HG02610 (cell line): ENCODE results near the gene FN1.
"Not testable (repeated sequence)": the region's sequence is repeated elsewhere in the genome, so short reads cannot be mapped to it uniquely, and the experiment has no call there.

ENCODE experiments used
- ATAC-seq: cut with Tn5 transposase; IDR thresholded peaks from one replicate; pipeline ENCODE4 v1.9.1; 2021; ENCODE audit warnings: mild to moderate bottlenecking, moderate library complexity; ENCODE audit not compliant: unreplicated experiment

The FN1 gene

DNA sequence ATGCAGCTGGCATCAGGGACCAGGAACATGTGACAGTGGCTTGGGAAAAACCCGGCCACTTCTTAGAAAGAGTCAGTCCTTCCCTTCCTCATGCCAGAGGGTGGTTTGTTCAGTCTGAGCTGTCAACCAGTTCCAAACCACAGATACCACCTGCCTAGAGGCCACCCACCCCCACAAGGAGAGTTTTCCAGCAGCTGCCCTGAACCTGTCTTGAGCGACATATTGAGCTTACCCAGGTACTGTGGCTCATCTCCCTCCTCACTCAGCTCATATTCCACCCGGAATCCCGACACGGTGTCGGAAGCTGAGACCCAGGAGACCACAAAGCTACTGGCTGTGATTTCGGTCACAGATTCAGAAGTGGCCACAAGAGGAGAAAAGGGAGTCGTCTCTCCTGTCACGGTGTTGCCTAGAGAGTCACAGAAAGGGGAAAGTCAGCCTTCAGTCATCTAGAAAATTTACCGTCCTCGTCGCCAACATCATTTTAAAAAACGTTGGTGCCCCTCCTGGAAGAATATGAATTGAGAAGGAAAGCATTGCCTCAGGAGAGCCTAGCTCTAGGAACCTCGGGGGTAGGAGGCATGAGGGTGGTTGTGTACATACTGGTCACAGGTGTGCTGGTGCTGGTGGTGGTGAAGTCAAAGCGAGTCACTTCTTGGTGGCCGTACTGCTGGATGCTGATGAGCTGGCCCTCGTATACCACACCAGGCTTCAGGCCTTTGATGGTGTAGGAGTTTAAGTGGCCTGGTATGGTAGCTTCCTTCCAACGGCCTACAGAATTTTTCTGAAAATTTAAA, 26.3 kb downstream of the FN1 start:
- no peak for ATAC-seq

DNA sequence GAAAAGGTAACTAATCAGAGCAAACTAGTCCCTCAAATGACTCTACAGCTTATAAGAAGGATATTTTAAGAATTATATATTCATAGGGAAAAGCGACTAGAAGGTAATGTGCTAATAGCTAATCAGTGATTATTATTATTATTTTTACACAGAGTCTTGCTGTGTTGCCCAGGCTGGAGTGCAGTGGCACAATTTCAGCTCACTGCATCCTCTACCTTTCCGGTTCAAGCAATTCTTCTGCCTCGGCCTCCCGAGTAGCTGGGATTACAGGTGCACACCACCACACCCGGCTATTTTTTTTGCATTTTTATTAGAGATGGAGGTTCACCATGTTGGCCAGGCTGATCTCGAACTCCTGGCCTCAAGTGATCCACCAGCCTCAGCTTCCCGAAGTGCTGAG, 27.4 kb downstream of the FN1 start:
- not testable (repeated sequence) for ATAC-seq

DNA sequence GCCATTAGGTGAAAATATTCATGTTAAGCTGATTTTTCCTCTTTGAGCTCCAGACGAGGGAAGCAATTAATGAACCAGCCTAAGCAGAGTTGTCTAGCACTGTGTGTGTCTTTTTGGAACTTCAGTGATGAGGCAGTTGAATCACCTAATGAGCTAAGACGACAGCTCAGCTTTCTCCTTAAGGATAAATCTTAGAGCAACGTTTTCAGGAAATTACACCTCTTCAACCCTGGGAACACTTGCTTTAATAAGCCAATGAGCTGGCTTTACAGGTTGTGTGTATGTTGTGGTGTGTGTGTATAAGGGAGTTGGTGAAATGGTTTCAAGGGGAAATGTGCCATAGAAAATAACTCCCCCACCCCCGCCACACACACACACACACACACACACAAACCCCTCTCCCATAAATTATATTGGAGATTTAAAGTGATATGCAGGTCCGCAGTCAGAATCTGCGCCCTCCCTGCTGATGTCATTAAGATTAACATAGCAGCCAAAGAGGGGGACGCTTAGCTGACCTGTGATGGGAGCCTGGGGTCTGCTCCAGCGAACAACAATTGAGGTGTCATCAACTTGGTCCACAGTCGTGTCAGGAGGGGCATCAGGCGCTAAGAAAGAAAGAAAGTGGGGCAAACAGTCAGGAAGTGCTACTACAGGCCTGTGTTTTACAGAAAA, 28.1 kb downstream of the FN1 start:
- no peak for ATAC-seq

DNA sequence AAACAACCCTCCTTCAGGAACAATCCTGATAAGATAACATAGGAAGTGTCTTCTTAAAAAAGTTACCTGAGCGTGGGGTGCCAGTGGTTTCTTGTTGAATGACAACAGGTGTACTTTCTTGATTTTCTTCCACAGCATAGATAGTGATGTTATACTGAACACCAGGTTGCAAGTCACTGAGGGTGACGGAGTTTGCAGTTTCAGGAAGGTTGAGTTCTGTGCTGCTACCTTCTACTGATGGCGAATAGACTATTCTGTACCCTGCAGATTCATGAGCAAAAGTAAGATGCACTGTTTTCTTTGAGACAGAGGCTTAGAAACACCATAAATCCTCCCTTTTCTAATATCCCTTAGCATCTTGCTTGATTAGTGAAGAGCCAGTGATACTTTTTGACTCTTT, 28.8 kb downstream of the FN1 start:
- ATAC-seq = no peak

DNA sequence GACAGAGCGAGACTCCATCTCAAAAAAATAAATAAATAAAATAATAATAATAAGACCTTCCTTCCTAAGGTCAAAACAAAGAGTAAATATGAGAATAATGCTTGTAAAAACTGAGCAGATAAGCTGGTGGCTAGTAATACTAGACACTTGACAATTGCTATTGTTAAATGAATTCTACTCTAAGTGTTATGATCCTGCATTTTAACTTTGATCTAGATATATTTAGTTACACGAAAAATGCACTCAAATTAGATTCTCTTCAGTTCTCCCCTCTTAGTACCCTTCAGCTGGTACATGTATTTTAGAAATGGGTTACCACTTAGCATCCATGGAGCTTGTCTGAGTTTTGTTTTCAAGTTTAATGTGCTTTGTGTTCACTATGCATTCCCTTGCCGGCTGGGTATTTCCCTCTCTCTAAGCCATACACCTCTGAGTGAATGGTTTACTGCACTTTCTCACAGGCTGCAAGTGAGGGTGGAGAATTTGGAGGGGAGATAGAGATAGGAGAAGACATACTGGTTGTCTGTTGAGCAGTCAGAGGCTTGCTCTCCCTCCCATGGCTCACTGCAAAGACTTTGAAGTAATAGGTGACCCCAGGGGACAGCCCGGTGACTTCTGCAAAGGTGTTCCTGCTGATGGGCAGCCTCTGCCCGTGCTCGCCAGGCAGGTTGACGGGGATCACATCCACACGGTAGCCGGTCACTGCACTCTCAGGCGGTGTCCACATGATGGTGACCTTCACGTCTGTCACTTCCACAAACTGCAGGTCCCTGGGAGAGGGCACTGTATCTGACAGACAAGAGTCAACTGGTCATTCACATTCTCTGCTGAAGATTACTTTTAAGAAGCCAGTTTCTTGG, 29.9 kb downstream of the FN1 start:
- no peak for ATAC-seq

DNA sequence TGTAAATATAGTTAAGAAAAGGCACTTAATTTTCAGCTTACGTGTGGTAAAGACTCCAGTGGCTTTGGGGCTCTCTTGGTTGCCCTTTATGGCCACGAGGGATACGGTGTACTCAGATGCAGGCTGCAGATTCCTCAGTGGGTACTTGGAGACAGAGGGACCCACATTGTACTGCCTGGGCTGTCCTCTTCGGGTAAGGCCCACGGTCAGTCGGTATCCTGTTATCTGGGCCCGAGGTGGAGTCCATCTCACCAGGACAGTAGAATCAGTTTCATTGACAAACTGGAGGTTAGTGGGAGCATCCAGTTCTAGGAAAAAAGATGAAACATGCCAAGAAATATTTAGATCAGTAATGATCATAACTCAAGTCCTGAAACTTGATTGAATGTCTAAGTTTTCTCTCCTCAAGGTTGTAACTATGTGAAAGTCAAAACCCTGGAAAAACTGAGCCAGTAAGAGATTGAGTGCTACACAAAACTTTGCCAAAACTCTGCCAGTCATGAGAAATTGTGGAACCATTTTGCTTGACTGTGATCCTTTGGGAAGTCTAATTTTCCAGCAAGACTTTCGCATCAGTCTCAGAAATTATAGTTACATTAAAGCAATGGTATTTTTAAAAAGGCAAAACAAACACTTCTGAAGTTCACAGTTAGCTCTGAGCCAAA, 31.4 kb downstream of the FN1 start:
- no peak for ATAC-seq

DNA sequence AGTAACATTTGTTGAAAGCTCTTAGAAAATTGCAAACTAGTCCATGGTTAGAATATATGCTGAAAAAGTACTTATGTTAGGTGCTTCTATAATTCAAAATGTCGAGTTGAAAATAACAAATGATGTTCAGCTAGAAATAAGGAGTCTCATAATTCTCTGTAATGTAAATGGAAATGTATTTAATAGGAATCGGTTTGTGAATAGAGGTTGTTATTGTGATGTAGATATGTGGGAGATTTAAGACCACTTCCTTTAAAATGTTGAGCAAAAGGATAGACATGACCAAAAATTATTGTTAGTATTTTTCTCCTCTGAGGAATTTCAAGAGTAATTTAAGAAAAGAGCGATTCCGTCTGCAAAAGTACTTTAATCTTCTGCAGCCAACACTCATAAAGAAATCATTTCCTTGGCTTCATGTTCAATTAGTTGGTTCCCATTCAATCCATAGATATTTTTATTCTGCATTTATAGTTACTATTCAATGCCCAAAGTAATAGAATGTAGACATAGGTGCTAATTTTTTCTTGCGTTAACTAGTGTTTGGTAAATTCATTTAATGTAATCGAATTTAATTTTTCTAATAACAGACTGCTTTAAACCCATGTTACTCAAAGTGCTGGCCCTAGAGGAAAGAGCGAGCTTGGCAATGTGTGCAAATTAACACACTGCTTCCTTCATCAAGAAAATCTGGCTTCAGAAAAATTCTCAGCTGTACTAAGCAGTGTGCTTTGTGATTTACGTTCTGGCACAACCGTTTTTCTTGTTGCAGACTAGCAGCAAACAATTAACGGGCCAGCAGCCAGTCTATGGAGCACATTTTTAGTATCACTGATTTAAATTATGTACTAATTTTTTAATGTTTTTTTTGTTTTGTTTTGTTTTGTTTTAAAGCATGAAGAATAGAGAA, 32.2 kb downstream of the FN1 start:
- ATAC-seq = no peak

DNA sequence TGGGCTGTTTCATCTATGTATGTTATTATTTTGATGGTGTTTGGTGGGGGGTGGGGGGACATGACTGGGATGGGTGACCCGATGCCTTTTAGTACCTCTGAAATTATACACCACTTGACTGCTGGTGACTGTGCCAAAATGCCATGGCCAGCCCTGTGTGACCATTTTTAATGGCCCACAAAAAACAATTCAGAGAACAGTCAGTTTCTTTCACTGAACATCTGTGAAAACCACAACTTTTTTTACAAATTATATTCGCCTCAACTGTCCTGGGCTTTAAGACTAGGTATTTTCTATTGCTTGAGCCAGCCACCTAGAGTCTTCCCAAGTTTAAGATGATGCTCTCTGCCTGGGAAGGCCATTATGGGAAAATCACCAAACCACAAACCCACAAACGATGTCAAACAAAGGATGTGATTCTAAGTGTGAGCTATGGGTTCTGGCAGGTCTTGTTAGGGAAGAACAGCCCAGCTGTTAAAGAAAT, 33.9 kb downstream of the FN1 start:
- ATAC-seq = no peak

DNA sequence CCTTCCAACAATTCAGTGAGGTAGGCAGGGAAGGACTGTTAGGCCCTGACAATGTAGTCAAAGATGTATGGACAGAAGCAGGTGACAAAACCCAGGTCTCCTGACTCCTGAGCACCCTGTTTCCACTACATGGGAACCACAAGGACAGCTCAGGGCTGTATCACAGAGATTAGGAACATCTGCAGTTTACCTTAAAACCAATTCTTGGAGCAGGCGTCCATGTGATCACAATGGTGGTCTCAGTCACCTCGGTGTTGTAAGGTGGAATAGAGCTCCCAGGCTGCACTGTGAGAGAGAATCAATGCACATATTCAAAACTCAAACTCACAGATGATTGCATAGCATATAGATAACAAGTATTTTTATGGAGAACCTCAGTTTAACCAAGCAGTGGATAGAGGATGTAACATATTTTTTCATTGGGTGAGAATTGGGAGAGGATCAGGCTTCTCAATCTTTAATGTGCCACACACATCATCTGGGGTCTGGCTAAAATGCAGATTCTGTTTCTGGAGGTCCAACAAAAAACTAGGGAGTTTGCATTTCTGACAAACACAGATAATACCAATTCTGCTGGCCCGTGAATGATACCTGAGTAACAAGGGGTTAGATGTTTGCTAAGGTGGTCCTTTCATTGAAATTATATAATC, 36.7 kb downstream of the FN1 start:
- ATAC-seq = no peak

DNA sequence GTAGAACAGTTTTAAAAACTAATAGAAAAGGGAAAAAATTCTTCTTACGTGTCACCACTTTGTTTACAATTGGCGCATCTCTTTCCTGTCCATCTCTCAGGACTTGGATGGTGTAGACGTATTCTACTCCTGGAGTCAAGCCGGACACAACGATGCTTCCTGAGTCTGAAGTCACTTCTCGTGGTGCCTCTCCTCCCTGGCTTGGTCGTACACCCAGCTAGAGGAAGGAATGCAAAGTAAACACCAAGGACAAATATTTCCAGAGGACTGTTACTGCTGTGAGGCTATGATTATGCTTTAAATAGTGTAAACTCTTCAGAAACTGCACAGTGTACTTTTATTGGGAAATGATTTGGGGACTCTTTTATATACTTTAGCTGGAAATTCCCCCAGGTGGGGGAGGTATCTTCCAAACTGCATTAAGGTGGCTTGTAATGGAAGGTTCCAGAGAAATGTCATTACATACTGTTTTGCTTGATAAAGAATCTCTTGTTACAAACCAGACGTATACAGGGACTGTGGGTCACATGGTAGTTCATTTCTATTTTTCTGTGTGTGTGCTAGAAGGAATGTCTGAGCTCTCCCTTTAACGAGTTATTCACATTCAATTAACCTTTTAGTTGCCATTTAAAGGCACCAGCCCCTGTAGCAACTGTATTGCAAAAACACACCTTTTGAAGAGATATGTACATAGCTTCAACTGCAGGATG, 38.1 kb downstream of the FN1 start:
- no peak for ATAC-seq

DNA sequence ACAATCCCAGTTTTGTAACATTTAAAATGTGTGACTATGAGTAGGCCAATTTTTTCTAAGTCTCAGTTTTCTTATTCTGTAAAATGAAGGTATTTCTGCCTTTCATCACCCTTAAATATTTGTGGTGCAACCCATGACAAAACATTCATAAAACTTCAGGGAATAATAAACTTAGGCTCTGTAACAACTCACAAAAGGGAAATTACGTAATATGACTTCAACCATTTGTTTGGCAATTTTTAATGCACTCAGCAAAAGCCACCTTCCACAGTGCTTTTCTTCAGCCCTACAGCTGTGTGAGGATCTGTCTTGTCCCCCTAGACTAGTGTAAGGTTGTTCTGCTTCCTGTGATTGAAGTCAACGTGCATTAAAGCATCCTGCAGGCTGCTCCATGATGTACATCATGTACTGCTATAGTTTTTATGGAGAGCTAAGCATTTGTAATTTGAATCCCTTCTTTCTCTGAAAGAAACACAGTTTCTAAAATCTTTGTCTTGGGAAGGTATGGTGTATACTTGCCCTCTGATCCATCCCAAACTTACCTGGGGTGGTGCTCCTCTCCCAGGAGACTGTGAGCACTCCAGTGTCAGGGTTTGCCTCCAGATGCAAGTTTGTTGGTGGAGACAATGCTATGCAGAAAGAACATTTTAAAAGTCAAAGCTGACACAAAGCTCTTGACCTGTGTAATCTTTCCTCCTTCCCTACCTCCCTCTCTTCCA, 39.1 kb downstream of the FN1 start:
- ATAC-seq = no peak

DNA sequence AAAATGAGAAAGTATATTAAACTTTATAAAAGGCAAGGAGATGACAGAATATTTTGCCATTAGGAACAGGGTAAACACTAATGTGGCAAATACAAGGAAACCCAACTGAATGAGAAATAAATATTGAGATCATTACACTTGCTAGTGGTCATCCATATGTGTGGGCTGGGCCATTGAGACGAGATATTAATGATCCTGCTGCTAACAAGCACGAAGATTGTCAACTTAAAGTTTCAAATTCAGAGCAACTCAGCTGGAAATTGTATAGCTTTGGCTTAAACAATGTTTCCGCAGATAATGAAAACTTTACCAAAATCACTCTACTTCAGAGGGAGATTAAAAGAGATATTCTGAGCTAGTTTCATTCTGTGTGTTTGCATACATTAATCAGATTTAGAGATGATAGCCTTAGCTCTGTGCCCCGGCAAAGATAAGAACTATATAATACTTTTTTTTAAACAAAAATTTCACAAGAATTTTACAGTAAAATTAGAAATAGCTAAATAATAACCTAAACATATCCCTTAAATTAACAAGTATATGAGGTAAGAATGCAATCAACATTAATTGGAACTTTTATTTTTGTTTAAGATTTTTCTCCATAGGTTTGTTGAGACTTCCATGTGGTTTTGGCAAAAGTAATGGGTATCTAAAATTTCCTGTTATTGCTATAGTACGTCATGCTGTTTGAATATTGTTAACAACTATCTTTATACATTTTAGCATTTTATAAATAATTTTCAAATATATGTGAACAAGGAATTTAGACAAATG, 40.0 kb downstream of the FN1 start:
- ATAC-seq = no peak

DNA sequence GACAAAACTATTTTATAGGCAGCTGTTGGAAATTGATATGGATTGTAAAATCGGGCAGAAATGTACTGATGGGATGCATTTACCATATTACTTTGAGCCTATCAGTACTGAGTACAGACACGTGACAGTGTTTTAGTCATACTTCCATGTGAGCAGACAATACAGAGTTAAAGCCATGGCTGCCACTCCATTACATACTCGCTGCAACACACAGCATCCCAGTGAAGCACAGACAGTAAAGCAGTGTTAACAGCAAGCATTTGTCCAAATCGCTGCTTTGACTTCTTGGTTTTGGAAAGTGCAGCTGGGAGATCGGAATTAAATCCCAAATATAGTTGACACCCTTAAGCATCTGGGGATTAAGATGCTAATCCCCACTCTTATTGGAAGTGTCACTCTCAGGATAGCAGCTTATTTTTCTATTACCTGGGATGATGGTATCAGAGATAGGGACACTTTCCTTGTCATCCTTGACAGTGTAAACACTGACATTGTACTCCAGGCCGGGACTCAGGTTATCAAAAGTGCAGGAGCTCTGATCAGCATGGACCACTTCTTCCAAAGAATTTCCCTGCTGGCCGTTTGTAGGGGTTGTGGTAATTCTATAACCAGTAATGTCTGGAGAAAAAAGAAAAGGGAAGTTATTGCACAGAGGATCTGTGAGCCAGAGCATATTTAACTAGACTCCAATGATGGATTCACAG, 41.6 kb downstream of the FN1 start:
- no peak for ATAC-seq

DNA sequence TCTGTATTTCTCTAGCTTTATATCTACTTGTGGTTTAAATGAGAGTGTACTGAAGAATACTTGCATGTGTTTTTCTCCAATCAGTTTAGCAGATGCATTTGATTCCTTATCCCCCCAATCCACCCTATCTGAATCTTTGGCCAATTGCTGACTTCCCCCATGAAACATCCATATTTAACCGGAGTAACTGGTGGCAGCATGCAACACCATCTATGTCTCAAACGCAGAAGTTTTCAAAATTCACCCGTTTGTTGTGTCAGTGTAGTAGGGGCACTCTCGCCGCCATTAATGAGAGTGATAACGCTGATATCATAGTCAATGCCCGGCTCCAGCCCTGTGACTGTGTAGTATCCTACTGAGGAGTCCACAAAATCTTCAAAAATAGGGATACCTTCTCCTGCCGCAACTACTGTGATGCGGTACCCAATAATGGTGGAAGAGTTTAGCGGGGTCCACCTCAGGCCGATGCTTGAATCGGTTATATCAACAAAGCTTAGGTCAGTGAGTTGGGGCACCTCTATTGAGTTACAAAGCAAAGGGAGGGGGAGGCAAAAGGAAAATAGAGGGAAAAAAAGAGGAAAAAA, 43.1 kb downstream of the FN1 start:
- ATAC-seq = no peak

DNA sequence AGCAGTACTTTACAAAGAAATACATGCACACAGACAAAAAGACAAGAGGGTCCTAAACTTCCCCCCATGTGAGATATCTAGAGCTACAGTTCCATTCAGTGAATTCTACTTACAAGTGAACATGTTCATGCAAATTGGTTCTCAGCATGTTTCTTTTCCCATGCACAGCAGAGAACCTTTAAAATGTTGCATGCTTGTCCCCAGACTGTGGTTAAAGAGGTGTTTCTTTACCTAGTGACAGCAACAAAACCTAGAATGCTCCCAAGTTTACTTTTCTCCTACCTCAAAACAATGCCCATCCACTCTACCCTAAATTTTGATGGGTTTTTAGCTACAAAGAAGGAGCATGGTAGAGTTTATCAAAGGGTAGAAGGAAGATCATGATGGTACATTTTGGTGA, 43.7 kb downstream of the FN1 start:
- ATAC-seq = no peak

DNA sequence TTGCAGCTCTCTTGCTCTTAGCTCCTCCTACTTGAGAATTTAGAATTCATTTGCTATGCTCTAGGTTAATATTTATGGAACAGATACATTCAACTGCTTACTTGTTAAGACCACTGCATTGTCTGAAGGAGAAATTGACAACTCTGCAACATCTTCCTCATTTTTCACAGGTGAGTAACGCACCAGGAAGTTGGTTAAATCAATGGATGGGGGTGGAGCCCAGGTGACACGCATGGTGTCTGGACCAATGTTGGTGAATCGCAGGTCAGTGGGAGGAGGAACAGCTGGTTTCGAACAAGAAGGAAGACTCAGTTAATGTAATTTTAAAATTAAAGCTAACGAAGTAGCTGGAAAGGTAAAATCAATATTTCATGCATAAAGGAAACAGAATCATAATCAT, 44.3 kb downstream of the FN1 start:
- ATAC-seq = no peak

DNA sequence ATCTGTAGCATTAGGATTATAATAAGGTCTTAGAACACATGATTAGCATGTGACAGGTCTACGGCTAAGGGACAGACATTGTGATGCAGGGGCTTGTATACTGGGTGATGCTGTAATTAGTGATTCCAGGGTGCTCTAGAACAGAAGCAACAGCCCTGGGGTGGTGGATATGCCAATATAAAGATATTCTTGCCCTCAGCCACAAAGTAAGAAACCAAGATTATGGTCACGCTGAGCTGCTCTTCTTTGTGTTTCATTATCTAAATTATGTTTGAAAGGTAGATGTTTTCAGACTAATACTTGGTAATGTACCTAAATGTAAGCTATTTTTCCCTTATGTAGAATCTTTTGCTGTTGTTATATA, 45.3 kb downstream of the FN1 start:
- ATAC-seq = no peak
